IMR-90 (cell line): ENCODE measurements around the gene RAB40A. TPM values are rescaled to one million over a fixed set of nuclear protein-coding genes. Genes with fewer than 3 reads are reported as not detected.

ENCODE experiments used
- ATAC-seq: fragments of 200-7000 bp; cut with Tn5 transposase; 2 replicates; pipeline ENCODE4 v1.9.1; 2020; ENCODE audit warnings: low read depth, mild to moderate bottlenecking, moderate library complexity
- BruUV-seq: library from RNA; stranded (reverse); fragments of 400-500 nt; replicated peaks from 2 replicates; lab custom pipeline; 2021; lab: Mats Ljungman, UMichigan
- CTCF ChIA-PET: fragments of 300-600 bp; formaldehyde crosslinking; extraction: SDS; loops from one replicate; lab custom pipeline; 2021; ENCODE audit warnings: antibody characterized with exemption; lab: Yijun Ruan, JAX
- POLR2A ChIA-PET: fragments of 300-600 bp; sonication (Branson Sonifier 250); formaldehyde crosslinking; loops from one replicate; lab custom pipeline; 2022; ENCODE audit warnings: antibody characterized with exemption; ENCODE audit not compliant: unreplicated experiment; lab: Charles Lee
- DNase-seq: peaks from one replicate; pipeline ENCODE4 v3.0.0; 2013
- H2AFZ ChIP-seq: replicated peaks from 2 replicates; pipeline ENCODE3; 2013; ENCODE audit warnings: low read length, mild to moderate bottlenecking; ENCODE audit not compliant: poor library complexity
- H2AK5ac ChIP-seq: 2 replicates; pipeline ENCODE4 v1.6.1; 2013; ENCODE audit warnings: low read depth, low read length, inconsistent platforms
- H2AK9ac ChIP-seq: replicated peaks from 2 replicates; pipeline ENCODE3; 2013; ENCODE audit warnings: mild to moderate bottlenecking, low read depth, low read length, moderate library complexity; ENCODE audit not compliant: poor library complexity
- H2BK120ac ChIP-seq: 2 replicates; pipeline ENCODE4 v1.6.1; 2013; ENCODE audit warnings: low read depth, low read length, inconsistent platforms
- H2BK15ac ChIP-seq: 3 replicates; pipeline ENCODE4 v1.6.1; 2013; ENCODE audit warnings: low read depth, low read length, inconsistent platforms
- H2BK20ac ChIP-seq: 2 replicates; pipeline ENCODE4 v1.6.1; 2013; ENCODE audit warnings: low read depth, mild to moderate bottlenecking, inconsistent platforms, low read length, moderate library complexity
- H2BK5ac ChIP-seq: 2 replicates; pipeline ENCODE4 v1.6.1; 2013; ENCODE audit warnings: mild to moderate bottlenecking, low read depth, low read length, inconsistent platforms; ENCODE audit not compliant: poor library complexity, severe bottlenecking
- H3K14ac ChIP-seq: replicated peaks from 2 replicates; pipeline ENCODE4 v1.6.1; 2013; ENCODE audit warnings: low read depth, low read length, inconsistent platforms
- H3K18ac ChIP-seq: 2 replicates; pipeline ENCODE4 v1.6.1; 2013; ENCODE audit warnings: low read depth, low read length, control low read depth
- H3K23ac ChIP-seq: 2 replicates; pipeline ENCODE4 v1.6.1; 2013; ENCODE audit warnings: low read depth, low read length, inconsistent platforms
- H3K27ac ChIP-seq: 2 replicates; pipeline ENCODE4 v1.5.1; 2013; ENCODE audit warnings: mild to moderate bottlenecking, control low read depth, low read length; ENCODE audit not compliant: insufficient read depth
- H3K27me3 ChIP-seq: 2 replicates; pipeline ENCODE4 v1.6.1; 2013; ENCODE audit warnings: low read length; ENCODE audit not compliant: control insufficient read depth, insufficient read depth
- H3K36me3 ChIP-seq: 2 replicates; pipeline ENCODE4 v1.6.1; 2013; ENCODE audit warnings: low read length, mixed read lengths; ENCODE audit not compliant: control insufficient read depth, insufficient read depth
- H3K4ac ChIP-seq: 2 replicates; pipeline ENCODE4 v1.6.1; 2013; ENCODE audit warnings: low read depth, low read length, inconsistent platforms
- H3K4me1 ChIP-seq: 2 replicates; pipeline ENCODE4 v1.6.1; 2013; ENCODE audit warnings: low read length, mixed read lengths; ENCODE audit not compliant: control insufficient read depth, insufficient read depth
- H3K4me2 ChIP-seq: 2 replicates; pipeline ENCODE4 v1.6.1; 2013; ENCODE audit warnings: low read depth, mild to moderate bottlenecking, control low read depth, low read length, moderate library complexity
- H3K4me3 ChIP-seq: 2 replicates; pipeline ENCODE4 v1.5.1; 2013; ENCODE audit warnings: low read depth, mild to moderate bottlenecking, control low read depth, low read length, moderate library complexity; ENCODE audit not compliant: insufficient read depth
- H3K56ac ChIP-seq: 2 replicates; pipeline ENCODE4 v1.6.1; 2013; ENCODE audit warnings: low read length, inconsistent platforms; ENCODE audit not compliant: insufficient read depth; ENCODE audit errors: extremely low read depth
- H3K79me1 ChIP-seq, 2 experiments: 2 replicates each; pipeline ENCODE4 v1.6.1; 2013; ENCODE audit warnings: low read length in 2 of 2, inconsistent platforms in 1 of 2, low read depth in 1 of 2
- H3K9ac ChIP-seq: 2 replicates; pipeline ENCODE4 v1.6.1; 2013; ENCODE audit warnings: low read depth, low read length, control low read depth
- H3K9me1 ChIP-seq: 2 replicates; pipeline ENCODE4 v1.6.1; 2013; ENCODE audit warnings: low read length, inconsistent platforms; ENCODE audit not compliant: insufficient read depth
- H3K9me3 ChIP-seq: 2 replicates; pipeline ENCODE4 v1.6.1; 2013; ENCODE audit warnings: low read length; ENCODE audit not compliant: control insufficient read depth, insufficient read depth
- H4K20me1 ChIP-seq: 2 replicates; pipeline ENCODE4 v1.6.1; 2013; ENCODE audit warnings: low read length, inconsistent platforms; ENCODE audit not compliant: insufficient read depth
- H4K5ac ChIP-seq: 2 replicates; pipeline ENCODE4 v1.6.1; 2013; ENCODE audit warnings: mild to moderate bottlenecking, low read depth, low read length, control low read depth
- H4K8ac ChIP-seq, 2 experiments: 2 replicates each; pipeline ENCODE4 v1.6.1; 2013; ENCODE audit warnings: low read depth in 2 of 2, low read length in 2 of 2, control low read depth in 1 of 2, inconsistent platforms in 1 of 2
- H4K91ac ChIP-seq: 2 replicates; pipeline ENCODE4 v1.6.1; 2013; ENCODE audit warnings: low read depth, low read length, inconsistent platforms; ENCODE audit not compliant: insufficient read depth
- BHLHE40 ChIP-seq: fragments of 150-350 bp; IDR thresholded peaks from 2 replicates; pipeline ENCODE4 v1.6.1; 2016; ENCODE audit warnings: mild to moderate bottlenecking, low read depth, low read length
- CHD1 ChIP-seq: IDR thresholded peaks from 2 replicates; pipeline ENCODE4 v1.6.1; 2012; ENCODE audit warnings: low read depth, low read length, improper control_type of control experiment
- CTCF ChIP-seq: conservative IDR thresholded peaks from 2 replicates; pipeline ENCODE4 v1.5.1; 2012; ENCODE audit warnings: mild to moderate bottlenecking, low read depth, low read length, improper control_type of control experiment
- ELK1 ChIP-seq: fragments of 150-350 bp; IDR thresholded peaks from 2 replicates; pipeline ENCODE4 v1.6.1; 2016; ENCODE audit warnings: low read depth, mild to moderate bottlenecking, low read length, moderate library complexity, borderline replicate concordance
- FOS ChIP-seq: fragments of 150-350 bp; IDR thresholded peaks from 2 replicates; pipeline ENCODE4 v1.6.1; 2016; ENCODE audit warnings: low read depth, low read length
- MAFK ChIP-seq: IDR thresholded peaks from 2 replicates; pipeline ENCODE4 v1.6.1; 2012; ENCODE audit warnings: low read depth, low read length, improper control_type of control experiment
- MAZ ChIP-seq: IDR thresholded peaks from 2 replicates; pipeline ENCODE4 v1.6.1; 2012; ENCODE audit warnings: low read depth, mild to moderate bottlenecking, low read length, improper control_type of control experiment, moderate library complexity, borderline replicate concordance
- NFE2L2 ChIP-seq: fragments of 150-350 bp; IDR thresholded peaks from 2 replicates; pipeline ENCODE4 v1.6.1; 2016; ENCODE audit warnings: low read depth, mild to moderate bottlenecking, low read length
- POLR2A ChIP-seq: IDR thresholded peaks from 2 replicates; pipeline ENCODE4 v1.6.1; 2012; ENCODE audit warnings: mild to moderate bottlenecking, low read depth, low read length
- RAD21 ChIP-seq: IDR thresholded peaks from 2 replicates; pipeline ENCODE4 v1.6.1; 2012; ENCODE audit warnings: low read length, improper control_type of control experiment
- RCOR1 ChIP-seq: IDR thresholded peaks from 2 replicates; pipeline ENCODE4 v1.6.1; 2012; ENCODE audit warnings: mild to moderate bottlenecking, low read length, improper control_type of control experiment; ENCODE audit not compliant: insufficient replicate concordance
- RFX5 ChIP-seq: IDR thresholded peaks from 2 replicates; pipeline ENCODE4 v1.8.0; 2012; ENCODE audit warnings: low read depth, mild to moderate bottlenecking, low read length, moderate library complexity
- SMC3 ChIP-seq: fragments of 150-350 bp; IDR thresholded peaks from 2 replicates; pipeline ENCODE4 v1.6.1; 2016; ENCODE audit warnings: low read depth, mild to moderate bottlenecking, antibody characterized with exemption, low read length, moderate library complexity
- WGBS, 2 experiments: methylation state at CpG; one replicate each; pipeline versions ENCODE4 v1.1.5 to v1.1.7; 2013; ENCODE audit warnings: missing lambda C conversion rate in 2 of 2; ENCODE audit not compliant: insufficient read length in 1 of 2; ENCODE audit errors: extremely low coverage in 2 of 2; 5-methylcytosine and 5-hydroxymethylcytosine counted together
- dilution Hi-C: fragments of 300-500 bp; cut with HindIII; formaldehyde crosslinking; loops from one replicate; pipeline ENCODE4 v1.14.3; 2018; ENCODE audit warnings: low sequenced_read_pairs; ENCODE audit not compliant: unreplicated experiment
- in situ Hi-C: fragments of 300-500 bp; cut with MboI; formaldehyde crosslinking; loops from 3 replicates; pipeline ENCODE4 v1.14.3; 2019; ENCODE audit warnings: low sequenced_read_pairs, inconsistent platforms, mixed read lengths
- intact Hi-C: fragments of 100-400 bp; cut with micrococcal nuclease; formaldehyde crosslinking; loops from 2 replicates; pipeline ENCODE4 v1.10.0; 2022
- polyA plus RNA-seq, 3 experiments: library from polyadenylated mRNA; depleted of rRNA; stranded (reverse); fragments of >200 nt; gene quantifications; 2 replicates each; pipeline ENCODE4 v1.2.3, GENCODE V29; 2012; ENCODE audit warnings: low replicate concordance in 1 of 3
- total RNA-seq: library from RNA; depleted of rRNA; stranded (reverse); fragments of >200 nt; gene quantifications from 2 replicates; pipeline ENCODE4 v1.2.3, GENCODE V29; 2012

Gene RAB40A
- total and polyA plus RNA-seq, 2 of the 4 experiments (the other 2 are of a cell fraction): under 0.01 to 0.26 TPM

GRCh38 chrX:103467887-103468286 lies 51.4 kb downstream of the RAB40A start:
- no TSS peak for BruUV-seq
- intact Hi-C loops (no loop called here), dilution Hi-C loops (no loop called here), in situ Hi-C loops (loop anchor here (10.0 kb wide), 1 partner anchor 253 kb away; the partner anchor contains the start of gene BEX4)
- Histone ChIP-seq H3K14ac (no peak overlapping the region), H4K20me1 (no peaks in the 10 kb centered on the region), H3K9me3 (peaks cover 2% of the 10 kb centered on the region; the same call in 1 of the 2 replicates), H3K36me3 (no peaks in the 10 kb centered on the region), H2AK5ac (no peak overlapping the region), H3K79me1 (no peaks in the 10 kb centered on the region), H3K27me3 (peaks cover 2% of the 10 kb centered on the region; the same call in 1 of the 2 replicates), H2AK9ac (no peak overlapping the region), H2AFZ (no peak overlapping the region), H3K27ac (no peak overlapping the region), H4K5ac (no peak overlapping the region), H2BK5ac (no peak overlapping the region), H3K4ac (no peak overlapping the region), H4K8ac (no peak overlapping the region), H4K91ac (no peak overlapping the region), H3K18ac (no peak overlapping the region), H3K4me3 (no peak overlapping the region), H3K56ac (no peak overlapping the region), H2BK15ac (no peak overlapping the region), H3K4me2 (no peak overlapping the region), H3K4me1 (peaks cover 5% of the 10 kb centered on the region; the same call in 1 of the 2 replicates), H3K23ac (no peak overlapping the region), H3K9me1 (no peaks in the 10 kb centered on the region; the same call in 1 of the 2 replicates), H2BK120ac (no peak overlapping the region), H3K9ac (no peak overlapping the region), H2BK20ac (no peak overlapping the region)
- TF ChIP-seq MAZ: no peak
- TF ChIP-seq RAD21: no peak
- no peak for TF ChIP-seq SMC3
- no peak for TF ChIP-seq CHD1
- no peak for TF ChIP-seq FOS
- no peak for TF ChIP-seq NFE2L2
- no peak for TF ChIP-seq POLR2A
- no peak for TF ChIP-seq RCOR1
- TF ChIP-seq RFX5: no peak
- no peak for TF ChIP-seq CTCF
- no peak for TF ChIP-seq MAFK
- TF ChIP-seq BHLHE40: no peak
- no peak for TF ChIP-seq ELK1
- ChIA-PET POLR2A (no interaction called here), CTCF (interaction anchor here (0.9 to 1.6 kb wide), 2 partner anchors 22 to 216 kb away, joined by 3 to 5 read pairs; no protein-coding TSS in a partner anchor)
- ATAC-seq: no peak
- DNase-seq: no peak
- WGBS, 2 experiments: no CpG with 5 or more reads among the region's 2 CpGs
